ENCODE data around the gene PGK2. TPM values are rescaled to one million over a fixed set of nuclear protein-coding genes. Genes with fewer than 3 reads are reported as not detected.
"Not testable (repeated sequence)": the region's sequence is repeated elsewhere in the genome, so short reads cannot be mapped to it uniquely, and the experiment has no call there.

The PGK2 gene
- not detected in 2 replicates for total RNA-seq (2012; rRNA removed)

GRCh38 chr6:49787176-49787575, at the start of gene PGK2:
Gene PGK2, minus strand, starts transcription at chr6:49787285. Its CDS starts 98 bp downstream, at chr6:49787187.
- H3K9ac ChIP-seq (ENCODE audit: low read depth, low read length), result no peak within 1 kb of the TSS
- H3K4me1 ChIP-seq (ENCODE audit: control insufficient read depth, insufficient read depth, low read length), result no peaks in the 10 kb centered on the region
- H3K9me3 ChIP-seq (replicated peaks; ENCODE audit: low read length), result peaks cover 6% of the 10 kb centered on the region
- no peak within 1 kb of the TSS for H3K4me3 ChIP-seq (ENCODE audit: low read length)
- no peaks in the 10 kb centered on the region for H3K27me3 ChIP-seq (ENCODE audit: control insufficient read depth, insufficient read depth, low read length)
- no peaks in the 10 kb centered on the region for H3K36me3 ChIP-seq (ENCODE audit: insufficient read depth, low read length)
- H3K4me2 ChIP-seq (ENCODE audit: low read length), result no peak within 1 kb of the TSS

DNA sequence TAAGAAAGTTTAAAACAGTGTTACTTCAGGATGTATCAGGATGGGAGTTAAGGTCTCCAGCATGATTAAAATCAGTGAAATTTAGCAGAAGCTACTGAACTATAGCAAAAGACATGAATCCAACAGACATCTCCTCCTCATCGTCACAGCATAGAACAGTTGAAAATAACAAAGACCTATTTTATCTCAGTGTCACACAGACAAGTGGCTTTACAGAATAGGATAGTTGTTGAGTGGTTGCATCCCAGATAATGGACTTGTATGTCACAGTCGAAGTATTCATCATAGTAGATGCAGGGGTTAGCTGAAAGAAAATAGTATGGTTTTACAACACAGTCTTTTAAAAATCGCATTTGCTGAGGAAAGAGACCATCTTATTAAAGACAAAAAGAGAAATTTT, 48.1 kb upstream of the PGK2 start:
- Histone ChIP-seq H3K27me3 (ENCODE audit: control insufficient read depth, insufficient read depth, low read length) (no peaks in the 10 kb centered on the region), H3K36me3 (ENCODE audit: insufficient read depth, low read length) (no peaks in the 10 kb centered on the region), H3K4me1 (ENCODE audit: control insufficient read depth, insufficient read depth, low read length) (no peaks in the 10 kb centered on the region), H3K4me2 (ENCODE audit: low read length) (no peak overlapping the region), H3K9me3 (replicated peaks; ENCODE audit: low read length) (no peaks in the 10 kb centered on the region), H3K4me3 (ENCODE audit: low read length) (no peak overlapping the region), H3K9ac (ENCODE audit: low read depth, low read length) (no peak overlapping the region)

- Histone ChIP-seq H3K36me3 (ENCODE audit: insufficient read depth, low read length) (no peaks in the 10 kb centered on the region), H3K4me1 (ENCODE audit: control insufficient read depth, insufficient read depth, low read length) (no peaks in the 10 kb centered on the region), H3K9ac (ENCODE audit: low read depth, low read length) (no peak overlapping the region), H3K4me2 (ENCODE audit: low read length) (no peak overlapping the region), H3K9me3 (replicated peaks; ENCODE audit: low read length) (no peaks in the 10 kb centered on the region), H3K4me3 (ENCODE audit: low read length) (no peak overlapping the region), H3K27me3 (ENCODE audit: control insufficient read depth, insufficient read depth, low read length) (no peaks in the 10 kb centered on the region)
Measured at GRCh38 chr6:49833386-49833785, 46.3 kb upstream of the PGK2 start.

- Histone ChIP-seq H3K4me3 (ENCODE audit: low read length) (no peak overlapping the region), H3K4me1 (ENCODE audit: control insufficient read depth, insufficient read depth, low read length) (no peaks in the 10 kb centered on the region), H3K9ac (ENCODE audit: low read depth, low read length) (no peak overlapping the region), H3K4me2 (ENCODE audit: low read length) (no peak overlapping the region), H3K9me3 (replicated peaks; ENCODE audit: low read length) (no peaks in the 10 kb centered on the region), H3K27me3 (ENCODE audit: control insufficient read depth, insufficient read depth, low read length) (no peaks in the 10 kb centered on the region), H3K36me3 (ENCODE audit: insufficient read depth, low read length) (no peaks in the 10 kb centered on the region)
Measured at GRCh38 chr6:49826743-49827406, 39.8 kb upstream of the PGK2 start.

DNA sequence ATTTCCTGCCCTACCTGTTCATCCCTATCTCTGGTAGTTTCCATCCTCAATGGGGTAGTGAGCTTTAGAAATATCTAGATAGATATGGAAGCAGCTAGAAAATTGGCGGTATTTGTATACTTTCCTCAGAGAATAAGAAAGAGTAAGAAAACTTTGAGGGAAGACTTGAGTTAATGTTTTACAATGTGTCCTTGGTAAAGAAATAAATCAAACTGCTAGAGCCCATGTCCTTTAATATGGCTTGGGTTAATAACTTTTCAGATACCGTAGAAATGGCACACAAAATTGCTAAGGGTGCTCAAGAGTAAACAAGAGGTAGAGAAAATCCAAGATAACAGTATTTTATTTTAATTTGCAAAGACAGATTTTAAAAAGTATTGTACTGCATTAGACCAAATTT, 28.1 kb upstream of the PGK2 start:
- H3K4me1 ChIP-seq (ENCODE audit: control insufficient read depth, insufficient read depth, low read length), result no peaks in the 10 kb centered on the region
- H3K27me3 ChIP-seq (ENCODE audit: control insufficient read depth, insufficient read depth, low read length), result no peaks in the 10 kb centered on the region
- H3K4me2 ChIP-seq (ENCODE audit: low read length), result no peak overlapping the region
- no peak overlapping the region for H3K4me3 ChIP-seq (ENCODE audit: low read length)
- no peaks in the 10 kb centered on the region for H3K9me3 ChIP-seq (replicated peaks; ENCODE audit: low read length)
- no peaks in the 10 kb centered on the region for H3K36me3 ChIP-seq (ENCODE audit: insufficient read depth, low read length)
- no peak overlapping the region for H3K9ac ChIP-seq (ENCODE audit: low read depth, low read length)

- Histone ChIP-seq H3K4me1 (ENCODE audit: control insufficient read depth, insufficient read depth, low read length) (no peaks in the 10 kb centered on the region), H3K9ac (ENCODE audit: low read depth, low read length) (no peak overlapping the region), H3K9me3 (replicated peaks; ENCODE audit: low read length) (peaks cover 3% of the 10 kb centered on the region), H3K36me3 (ENCODE audit: insufficient read depth, low read length) (no peaks in the 10 kb centered on the region), H3K4me3 (ENCODE audit: low read length) (no peak overlapping the region), H3K27me3 (ENCODE audit: control insufficient read depth, insufficient read depth, low read length) (no peaks in the 10 kb centered on the region), H3K4me2 (ENCODE audit: low read length) (no peak overlapping the region)
Measured at GRCh38 chr6:49813248-49813647, 26.2 kb upstream of the PGK2 start.

- Histone ChIP-seq H3K36me3 (ENCODE audit: insufficient read depth, low read length) (no peaks in the 10 kb centered on the region), H3K4me3 (ENCODE audit: low read length) (no peak overlapping the region), H3K4me2 (ENCODE audit: low read length) (no peak overlapping the region), H3K9ac (ENCODE audit: low read depth, low read length) (no peak overlapping the region), H3K9me3 (replicated peaks; ENCODE audit: low read length) (peaks cover 3% of the 10 kb centered on the region), H3K4me1 (ENCODE audit: control insufficient read depth, insufficient read depth, low read length) (no peaks in the 10 kb centered on the region), H3K27me3 (ENCODE audit: control insufficient read depth, insufficient read depth, low read length) (no peaks in the 10 kb centered on the region)
Measured at GRCh38 chr6:49806145-49806544, 19.1 kb upstream of the PGK2 start.

GRCh38 chr6:49805246-49805645, 18.2 kb upstream of the PGK2 start:
- H3K4me1 ChIP-seq (ENCODE audit: control insufficient read depth, insufficient read depth, low read length), result no peaks in the 10 kb centered on the region
- H3K36me3 ChIP-seq (ENCODE audit: insufficient read depth, low read length), result no peaks in the 10 kb centered on the region
- H3K9me3 ChIP-seq (replicated peaks; ENCODE audit: low read length), result peaks cover 3% of the 10 kb centered on the region
- H3K4me3 ChIP-seq (ENCODE audit: low read length), result no peak overlapping the region
- no peak overlapping the region for H3K9ac ChIP-seq (ENCODE audit: low read depth, low read length)
- no peaks in the 10 kb centered on the region for H3K27me3 ChIP-seq (ENCODE audit: control insufficient read depth, insufficient read depth, low read length)
- no peak overlapping the region for H3K4me2 ChIP-seq (ENCODE audit: low read length)

DNA sequence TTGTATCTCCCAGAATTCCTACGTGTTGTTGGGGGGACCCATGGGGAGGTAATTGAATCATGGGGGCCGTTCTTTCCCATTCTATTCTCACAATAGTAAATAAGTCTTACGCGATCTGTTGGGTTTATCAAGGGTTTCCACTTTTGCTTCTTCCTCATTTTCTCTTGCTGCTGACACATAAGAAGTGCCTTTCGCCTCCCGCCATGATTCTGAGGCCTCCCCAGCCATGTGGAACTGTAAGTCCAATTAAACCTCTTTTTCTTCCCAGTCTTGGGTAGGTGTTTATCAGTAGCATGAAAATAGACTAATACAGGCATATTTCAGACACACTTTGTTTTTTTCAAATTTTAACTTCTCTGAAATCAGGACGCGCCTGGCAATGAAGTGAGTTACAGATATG, 14.4 kb upstream of the PGK2 start:
- H3K4me1 ChIP-seq (ENCODE audit: control insufficient read depth, insufficient read depth, low read length), result no peaks in the 10 kb centered on the region
- H3K4me2 ChIP-seq (ENCODE audit: low read length), result no peak overlapping the region
- no peak overlapping the region for H3K9ac ChIP-seq (ENCODE audit: low read depth, low read length)
- H3K4me3 ChIP-seq (ENCODE audit: low read length), result no peak overlapping the region
- no peaks in the 10 kb centered on the region for H3K36me3 ChIP-seq (ENCODE audit: insufficient read depth, low read length)
- no peaks in the 10 kb centered on the region for H3K27me3 ChIP-seq (ENCODE audit: control insufficient read depth, insufficient read depth, low read length)
- no peaks in the 10 kb centered on the region for H3K9me3 ChIP-seq (replicated peaks; ENCODE audit: low read length)

GRCh38 chr6:49799090-49799489, 12.0 kb upstream of the PGK2 start:
- no peaks in the 10 kb centered on the region for H3K36me3 ChIP-seq (ENCODE audit: insufficient read depth, low read length)
- no peak overlapping the region for H3K4me2 ChIP-seq (ENCODE audit: low read length)
- no peak overlapping the region for H3K9ac ChIP-seq (ENCODE audit: low read depth, low read length)
- no peaks in the 10 kb centered on the region for H3K27me3 ChIP-seq (ENCODE audit: control insufficient read depth, insufficient read depth, low read length)
- H3K4me1 ChIP-seq (ENCODE audit: control insufficient read depth, insufficient read depth, low read length), result no peaks in the 10 kb centered on the region
- H3K4me3 ChIP-seq (ENCODE audit: low read length), result no peak overlapping the region
- no peaks in the 10 kb centered on the region for H3K9me3 ChIP-seq (replicated peaks; ENCODE audit: low read length)

- H3K9ac ChIP-seq (ENCODE audit: low read depth, low read length); H3K27me3 ChIP-seq (ENCODE audit: control insufficient read depth, insufficient read depth, low read length); H3K4me3 ChIP-seq (ENCODE audit: low read length); H3K9me3 ChIP-seq (replicated peaks; ENCODE audit: low read length); H3K4me2 ChIP-seq (ENCODE audit: low read length); H3K4me1 ChIP-seq (ENCODE audit: control insufficient read depth, insufficient read depth, low read length); H3K36me3 ChIP-seq (ENCODE audit: insufficient read depth, low read length): not testable (repeated sequence)
Measured at GRCh38 chr6:49796842-49797455, 9.9 kb upstream of the PGK2 start.

DNA sequence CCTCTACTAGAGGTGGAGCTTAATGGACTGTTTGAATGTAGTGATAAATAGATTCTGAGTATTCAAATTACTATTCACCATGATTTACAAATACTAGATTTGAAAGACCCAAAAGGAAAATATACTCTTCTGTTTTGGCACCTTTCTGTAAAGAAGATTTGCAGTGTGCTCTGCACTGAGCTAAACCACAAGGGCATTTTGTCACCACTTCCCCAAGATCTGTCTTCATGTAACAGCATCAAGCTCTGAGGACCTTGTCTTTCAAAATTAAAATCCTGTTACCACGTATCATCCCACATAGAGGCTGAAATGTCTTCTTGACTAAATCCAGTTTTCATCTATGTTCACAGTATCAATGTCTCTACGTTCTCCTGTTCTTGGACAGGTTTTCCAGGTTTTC, 3.3 kb upstream of the PGK2 start:
- no peak overlapping the region for H3K9ac ChIP-seq (ENCODE audit: low read depth, low read length)
- H3K36me3 ChIP-seq (ENCODE audit: insufficient read depth, low read length), result no peaks in the 10 kb centered on the region
- no peaks in the 10 kb centered on the region for H3K4me1 ChIP-seq (ENCODE audit: control insufficient read depth, insufficient read depth, low read length)
- H3K4me2 ChIP-seq (ENCODE audit: low read length), result no peak overlapping the region
- H3K27me3 ChIP-seq (ENCODE audit: control insufficient read depth, insufficient read depth, low read length), result no peaks in the 10 kb centered on the region
- no peak overlapping the region for H3K4me3 ChIP-seq (ENCODE audit: low read length)
- H3K9me3 ChIP-seq (replicated peaks; ENCODE audit: low read length), result peaks cover 6% of the 10 kb centered on the region
